Stomach (tissue), 4 donors: ENCODE measurements around the gene GLOD5.

Source experiments
- EP300 ChIP-seq: sonication (generic); formaldehyde crosslinking; IDR thresholded peaks from one replicate; pipeline ENCODE4 v1.6.1; 2017; ENCODE audit warnings: antibody characterized with exemption
- POLR2A ChIP-seq, 4 donors: fragments of 450-650 bp; IDR thresholded peaks; one replicate each; pipeline ENCODE4 v1.6.1; 2016; ENCODE audit warnings: antibody characterized with exemption in 4 of 4, control low read depth in 2 of 4, mild to moderate bottlenecking in 1 of 4, moderate library complexity in 1 of 4

GRCh38 chrX:48815266-48815665 is 53.7 kb downstream of the GLOD5 start:
- TF ChIP-seq POLR2A (IDR thresholded peaks at IDR 0.05) (no peak), EP300 (no peak)
